OCI-M2 (cell line): Measurements from ENCODE around the gene NDUFA12.
"Not testable (repeated sequence)": the region's sequence is repeated elsewhere in the genome, so short reads cannot be mapped to it uniquely, and the experiment has no call there.

Source experiments
- DNase-seq: peaks from one replicate; lab custom pipeline; 2025; ENCODE audit not compliant: unreplicated experiment; lab: John Stamatoyannopoulos, UW

The NDUFA12 gene

GRCh38 chr12:95003213-95003920, at the start of gene NDUFA12:
NDUFA12 (minus strand) TSS chr12:95003697; CDS start chr12:95003680, 17 bp downstream.
- peak; percentile 52 for DNase-seq

GRCh38 chr12:95051241-95051640, 47.7 kb upstream of the NDUFA12 start:
- DNase-seq, result no peak

- no peak for DNase-seq
These were observed 34.4 kb upstream of the NDUFA12 start for GRCh38 chr12:95037906-95038305.

GRCh38 chr12:95034750-95035149, 31.3 kb upstream of the NDUFA12 start:
- DNase-seq, result no peak

- no peak for DNase-seq
These were observed 19.0 kb upstream of the NDUFA12 start for GRCh38 chr12:95022477-95022876.

- no peak for DNase-seq
These were observed 14.0 kb upstream of the NDUFA12 start for GRCh38 chr12:95017482-95017881.

- no peak for DNase-seq
These were observed 12.6 kb upstream of the NDUFA12 start for GRCh38 chr12:95016120-95016519.

- DNase-seq, result no peak
These were observed 11.1 kb upstream of the NDUFA12 start for GRCh38 chr12:95014554-95014953.

GRCh38 chr12:95006206-95006605, 2.7 kb upstream of the NDUFA12 start:
- no peak for DNase-seq

GRCh38 chr12:95004610-95005009, 1.1 kb upstream of the NDUFA12 start:
- no peak for DNase-seq

- no peak for DNase-seq
These were observed 400 bp upstream of the NDUFA12 start for GRCh38 chr12:95003921-95004272.

- no peak for DNase-seq
These were observed 743 bp downstream of the NDUFA12 start for GRCh38 chr12:95002754-95003153.

- no peak for DNase-seq
These were observed 5.2 kb downstream of the NDUFA12 start for GRCh38 chr12:94998326-94998725.

- no peak for DNase-seq
These were observed 5.8 kb downstream of the NDUFA12 start for GRCh38 chr12:94997726-94998125.

GRCh38 chr12:94997061-94997460, 6.4 kb downstream of the NDUFA12 start:
- DNase-seq, result no peak

- DNase-seq, result no peak
These were observed 9.2 kb downstream of the NDUFA12 start for GRCh38 chr12:94994312-94994711.

GRCh38 chr12:94993855-94994254, 9.6 kb downstream of the NDUFA12 start:
- not testable (repeated sequence) for DNase-seq

GRCh38 chr12:94990222-94990621, 13.3 kb downstream of the NDUFA12 start:
- no peak for DNase-seq

GRCh38 chr12:94988471-94988870, 15.0 kb downstream of the NDUFA12 start:
- DNase-seq, result no peak

GRCh38 chr12:94987801-94988200, 15.7 kb downstream of the NDUFA12 start:
- DNase-seq, result no peak

- DNase-seq, result no peak
These were observed 16.3 kb downstream of the NDUFA12 start for GRCh38 chr12:94987076-94987669.

- not testable (repeated sequence) for DNase-seq
These were observed 18.4 kb downstream of the NDUFA12 start for GRCh38 chr12:94985099-94985498.

- DNase-seq, result no peak
These were observed 20.2 kb downstream of the NDUFA12 start for GRCh38 chr12:94983321-94983720.
